VCaP (cell line): ENCODE results near the gene TPM2.

Experiments used
- H3K27ac ChIP-seq: fragments of 450-650 bp; 2 replicates; pipeline ENCODE4 v1.5.1; 2017
- CTCF ChIP-seq: fragments of 450-650 bp; conservative IDR thresholded peaks from 2 replicates; pipeline ENCODE4 v1.5.1; 2017; ENCODE audit warnings: mild to moderate bottlenecking, moderate library complexity

The TPM2 gene

DNA sequence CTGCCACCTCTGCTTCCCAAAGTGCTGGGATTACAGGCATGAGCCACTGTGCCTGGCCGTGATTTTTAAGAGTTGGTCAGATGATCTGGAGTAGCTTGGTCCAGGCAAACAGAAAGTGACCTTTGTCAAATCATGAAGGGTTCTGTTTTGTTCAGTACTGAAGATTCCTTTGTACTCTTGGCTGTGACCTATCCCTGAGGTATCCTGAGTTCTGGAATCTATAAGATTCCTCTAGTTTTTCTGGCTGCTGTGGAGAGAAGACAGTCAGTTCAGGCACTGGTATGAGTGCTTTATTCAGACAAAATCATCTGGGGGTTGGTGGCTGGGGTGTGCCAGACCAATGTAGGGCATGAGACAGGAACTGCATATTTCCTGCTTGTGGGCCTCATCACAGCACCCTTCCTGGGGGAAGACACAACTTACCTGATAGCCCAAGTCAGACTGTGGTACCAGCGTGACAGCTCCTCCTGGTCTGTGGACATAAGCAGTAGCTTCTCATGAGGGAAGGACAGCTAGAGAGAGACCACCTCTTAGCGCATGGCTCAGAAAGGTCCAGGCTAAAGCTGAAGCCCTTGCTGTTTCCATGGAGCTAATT, 27.9 kb downstream of the TPM2 start:
- no peak for TF ChIP-seq CTCF
- H3K27ac ChIP-seq, result no peak overlapping the region

DNA sequence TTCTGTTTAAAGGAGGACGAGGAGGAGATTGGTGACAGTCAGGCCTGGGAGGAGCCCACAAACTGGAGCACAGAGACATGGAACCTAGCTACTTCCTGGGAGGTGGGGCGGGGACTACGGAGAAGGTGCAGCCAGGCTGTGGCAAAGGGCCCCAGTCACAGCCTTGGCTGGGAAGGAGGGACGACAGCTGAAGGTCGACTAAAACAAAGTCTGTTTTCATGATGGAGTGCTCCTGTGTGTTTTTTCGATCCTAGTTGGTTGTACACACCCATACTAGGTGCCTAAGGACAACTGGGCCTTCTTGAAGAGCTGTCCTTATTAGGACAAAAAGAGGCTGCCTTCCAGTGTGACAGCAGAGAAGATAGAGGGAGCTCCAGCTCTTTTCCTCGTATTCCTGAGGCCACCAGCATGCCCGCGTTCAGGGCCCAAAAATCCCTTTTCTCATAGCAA, 28.7 kb downstream of the TPM2 start:
- H3K27ac ChIP-seq, result no peak overlapping the region
- peak; percentile 46 for TF ChIP-seq CTCF

DNA sequence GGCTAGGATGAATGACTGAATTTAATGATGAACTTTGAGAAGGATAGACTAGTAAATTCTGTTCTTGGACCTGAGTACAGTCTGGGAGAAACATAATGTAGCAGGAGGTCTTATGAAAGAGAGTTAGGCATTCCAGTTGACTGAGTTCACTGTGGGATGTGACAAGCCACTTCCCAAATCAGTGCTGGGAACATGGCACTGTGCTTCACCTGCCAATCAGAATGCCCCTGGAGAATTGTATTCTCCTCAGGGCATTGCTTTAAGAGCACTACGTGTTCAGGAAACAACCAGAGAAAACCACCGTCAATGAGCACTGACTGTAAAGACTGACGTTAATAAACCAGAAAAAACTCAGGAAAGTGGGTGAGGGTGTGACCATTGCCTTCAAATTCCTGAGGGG, 30.4 kb downstream of the TPM2 start:
- TF ChIP-seq CTCF, result no peak

GRCh38 chr9:35658968-35659220, 30.8 kb downstream of the TPM2 start:
- H3K27ac ChIP-seq, result peak overlapping the region; percentile 97
- TF ChIP-seq CTCF, result no peak

More for the DNA sequence above, 30.4 kb downstream of the TPM2 start:
- H3K27ac ChIP-seq, result peak overlapping the region; percentile 97

GRCh38 chr9:35658137-35658967, 31.4 kb downstream of the TPM2 start, which contains the start of gene CCDC107:
CCDC107 (plus strand) TSS chr9:35658292; CDS start chr9:35658380, 88 bp downstream.
- peak within 1 kb of the TSS; percentile 97 for H3K27ac ChIP-seq
- TF ChIP-seq CTCF, result peak; percentile 79

DNA sequence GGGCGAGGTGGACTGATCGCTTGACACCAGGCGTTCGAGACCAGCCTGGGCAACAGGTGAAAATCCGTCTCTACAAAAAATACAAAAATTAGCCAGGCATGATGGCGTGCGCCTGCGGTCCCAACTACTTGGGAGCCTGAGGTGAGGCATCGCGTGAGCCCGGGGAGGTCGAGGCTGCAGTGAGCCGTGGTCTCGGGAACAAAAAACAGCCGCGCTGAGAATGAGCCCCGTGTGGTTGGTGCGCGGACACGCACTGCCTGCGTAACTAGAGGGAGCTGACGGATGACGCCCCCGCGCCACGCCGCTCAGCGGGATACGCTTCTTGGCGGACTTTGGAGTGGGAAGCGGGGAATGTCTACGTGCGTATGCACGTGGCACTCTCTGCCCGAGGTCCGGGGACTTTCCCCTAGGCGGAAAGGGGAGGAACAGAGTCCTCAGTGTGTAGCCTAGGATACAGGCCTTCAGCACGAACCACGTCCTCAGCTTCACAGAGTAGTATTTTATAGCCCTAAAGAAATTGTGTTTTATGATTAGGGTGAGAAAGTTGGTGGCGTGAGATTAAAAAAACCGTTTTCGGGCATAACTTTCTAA, 32.1 kb downstream of the TPM2 start, which contains the start of gene RMRP:
Gene RMRP (minus strand): TSS at position 474 of the 591 bp plus-strand sequence.
- H3K27ac ChIP-seq, result peak within 1 kb of the TSS; percentile 97
- no peak; the same call in 1 of the 2 replicates for TF ChIP-seq CTCF

- H3K27ac ChIP-seq, result peak overlapping the region; percentile 97
- no peak for TF ChIP-seq CTCF
Measured at GRCh38 chr9:35656831-35657545, 32.7 kb downstream of the TPM2 start.
